Limb (tissue), 2 donors: ENCODE results near the gene PARP9.

Source experiments
- DNase-seq, 2 donors: peaks; one replicate each; pipeline ENCODE4 v3.0.0-alpha.2; 2016; ENCODE audit errors: extremely low spot score in 2 of 2

PARP9 gene

GRCh38 chr3:122564155-122564912 lies at the start of gene PARP9, which contains the start of gene DTX3L:
TSS of gene PARP9 (minus strand) at chr3:122564300. CDS start at chr3:122559620, 4,680 bp downstream.
TSS of gene DTX3L (plus strand) at chr3:122564338. CDS start at chr3:122564427, 89 bp downstream.
- peak; percentile 60 to 76 for DNase-seq

- no peak for DNase-seq
Observed at GRCh38 chr3:122612696-122613095, 48.6 kb upstream of the PARP9 start.

- no peak for DNase-seq
Observed at GRCh38 chr3:122609798-122610559, 45.9 kb upstream of the PARP9 start.

- no peak for DNase-seq
Observed at GRCh38 chr3:122608916-122609315, 44.8 kb upstream of the PARP9 start.

DNA sequence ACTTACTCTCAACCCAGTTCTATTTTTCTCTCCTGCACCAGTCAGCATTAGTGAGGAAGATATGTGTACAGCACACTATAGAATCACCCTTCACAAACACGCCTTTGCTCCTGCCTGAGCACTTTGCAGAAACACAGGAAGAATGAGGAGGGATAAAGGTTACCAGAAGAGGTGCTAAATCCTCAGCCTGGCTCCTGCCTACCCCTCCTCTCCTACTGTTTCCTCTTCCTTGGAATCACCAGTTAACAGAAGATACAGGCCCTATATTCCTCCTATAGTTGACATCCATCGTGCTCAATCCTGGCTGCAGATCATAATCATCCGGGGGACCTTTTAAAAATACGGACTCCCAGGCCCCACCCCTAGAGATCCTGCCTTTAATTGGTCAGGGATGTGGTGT lies 42.2 kb upstream of the PARP9 start:
- no peak for DNase-seq

- no peak for DNase-seq
Observed at GRCh38 chr3:122603056-122603455, 39.0 kb upstream of the PARP9 start.

DNA sequence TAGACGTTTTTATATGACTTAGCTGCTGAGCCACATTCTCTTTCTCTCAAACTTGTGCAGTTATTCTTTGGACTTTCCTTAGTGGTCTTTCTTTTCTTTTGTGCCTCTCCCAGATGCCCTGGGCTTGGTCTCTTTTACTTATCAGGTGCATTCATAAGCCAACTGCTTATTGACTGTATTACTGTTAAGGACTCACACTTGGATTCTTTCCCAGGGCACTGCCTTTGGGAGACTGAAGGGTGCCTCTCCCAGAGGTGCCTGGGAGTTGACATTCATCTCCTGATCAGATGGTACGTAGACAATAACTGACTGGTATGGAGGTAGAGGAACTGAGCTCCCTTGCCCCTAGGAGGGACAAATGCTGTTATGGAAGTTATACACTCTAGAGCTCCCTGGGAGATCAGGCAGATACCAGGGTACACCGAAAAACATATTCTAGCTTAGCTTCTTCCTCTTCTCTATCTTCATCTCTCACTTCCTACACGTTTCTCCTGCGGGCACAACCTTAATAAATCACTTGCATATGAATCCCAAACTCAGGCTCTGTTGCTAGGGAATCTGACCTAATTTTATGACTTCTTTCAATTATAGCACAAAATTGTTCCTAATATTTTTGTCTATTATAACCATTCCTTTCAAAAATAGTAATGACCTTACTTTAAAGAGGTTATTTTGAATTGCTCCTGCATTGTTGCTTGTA lies 38.1 kb upstream of the PARP9 start:
- no peak for DNase-seq

- no peak for DNase-seq
Observed at GRCh38 chr3:122598556-122598955, 34.5 kb upstream of the PARP9 start.

DNA sequence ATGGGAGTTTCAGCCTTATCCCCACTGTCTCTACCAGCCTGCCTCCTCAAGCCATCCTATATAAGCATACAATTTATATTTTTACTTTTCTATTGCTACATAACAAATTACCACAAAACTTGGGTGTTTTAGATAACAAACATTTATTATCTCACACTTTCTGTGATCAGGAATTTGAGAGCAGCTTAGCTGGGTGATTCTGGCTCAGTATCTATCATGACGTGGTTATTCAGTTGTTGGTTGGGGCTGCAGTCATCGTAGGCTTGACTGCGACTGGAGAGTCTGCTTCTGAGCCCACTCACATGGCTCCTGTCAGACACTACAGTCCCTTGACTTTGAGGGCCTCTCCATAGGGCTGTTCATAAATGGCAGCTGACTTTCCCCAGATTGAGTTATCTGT lies 34.1 kb upstream of the PARP9 start:
- no peak for DNase-seq

- DNase-seq, result no peak
Observed at GRCh38 chr3:122594025-122594424, 29.9 kb upstream of the PARP9 start.

- no peak for DNase-seq
Observed at GRCh38 chr3:122590610-122591009, 26.5 kb upstream of the PARP9 start.

- DNase-seq, result no peak
Observed at GRCh38 chr3:122589297-122589696, 25.2 kb upstream of the PARP9 start.

- no peak for DNase-seq
Observed at GRCh38 chr3:122587572-122587971, 23.5 kb upstream of the PARP9 start.

- no peak for DNase-seq
Observed at GRCh38 chr3:122586773-122587485, 22.8 kb upstream of the PARP9 start.

DNA sequence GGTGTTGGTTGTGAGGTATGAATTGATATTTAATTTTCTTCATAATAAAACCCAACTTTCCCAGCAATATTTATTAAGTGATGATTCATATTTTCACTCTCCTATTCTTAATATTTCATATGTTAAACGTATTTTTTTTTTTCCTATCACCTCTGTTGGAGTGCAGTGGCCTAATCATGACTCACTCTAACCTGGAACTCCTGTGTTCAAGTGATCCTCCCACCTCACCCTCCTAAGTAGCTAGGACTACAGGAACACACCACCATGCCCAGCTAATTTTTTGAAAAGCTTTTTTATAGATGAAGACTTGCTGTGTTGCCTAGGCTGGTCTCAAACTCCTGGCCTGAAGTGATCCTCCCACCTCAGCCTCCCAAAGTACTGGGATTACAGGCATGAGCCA lies 22.0 kb upstream of the PARP9 start:
- DNase-seq, result no peak

DNA sequence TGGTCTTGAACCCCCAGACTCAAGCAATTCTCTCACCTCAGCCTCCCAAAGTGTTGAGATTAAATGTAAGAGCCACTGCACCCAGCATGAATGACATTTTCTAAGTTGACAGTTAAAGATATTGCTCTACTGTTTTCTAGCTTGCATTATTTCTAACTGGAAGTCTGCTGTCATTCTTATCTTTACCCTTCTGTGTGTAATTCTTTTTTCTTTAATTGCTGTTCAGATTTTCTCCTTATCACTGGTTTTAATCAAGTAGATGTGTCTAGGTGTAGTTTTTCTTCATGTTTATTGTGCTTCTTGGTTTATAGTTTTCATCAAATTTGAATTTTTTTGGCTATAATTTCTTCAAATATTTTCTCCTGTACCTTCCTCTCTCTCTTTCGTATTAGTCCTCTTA lies 18.3 kb upstream of the PARP9 start:
- DNase-seq, result no peak

DNA sequence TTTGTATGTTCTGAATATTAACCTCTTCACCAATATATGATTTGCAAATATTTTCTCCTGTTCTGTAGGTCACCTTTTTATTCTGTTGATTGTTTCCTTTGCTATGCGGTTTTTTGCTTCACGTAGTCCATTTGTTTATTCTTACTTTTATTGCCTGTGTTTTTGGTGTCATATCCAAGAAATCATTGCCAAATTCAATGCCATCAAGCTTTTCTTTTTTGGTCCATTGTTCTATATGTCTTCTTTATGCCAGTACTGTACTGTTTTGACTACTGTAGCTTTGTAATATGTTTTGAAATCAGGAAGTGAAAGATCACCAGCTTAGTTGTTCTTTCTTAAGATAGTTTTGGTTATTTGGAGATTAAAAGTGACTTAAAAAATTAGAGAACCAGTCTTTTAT lies 17.5 kb upstream of the PARP9 start:
- no peak for DNase-seq

GRCh38 chr3:122580470-122580869 lies 16.4 kb upstream of the PARP9 start:
- DNase-seq, result no peak

DNA sequence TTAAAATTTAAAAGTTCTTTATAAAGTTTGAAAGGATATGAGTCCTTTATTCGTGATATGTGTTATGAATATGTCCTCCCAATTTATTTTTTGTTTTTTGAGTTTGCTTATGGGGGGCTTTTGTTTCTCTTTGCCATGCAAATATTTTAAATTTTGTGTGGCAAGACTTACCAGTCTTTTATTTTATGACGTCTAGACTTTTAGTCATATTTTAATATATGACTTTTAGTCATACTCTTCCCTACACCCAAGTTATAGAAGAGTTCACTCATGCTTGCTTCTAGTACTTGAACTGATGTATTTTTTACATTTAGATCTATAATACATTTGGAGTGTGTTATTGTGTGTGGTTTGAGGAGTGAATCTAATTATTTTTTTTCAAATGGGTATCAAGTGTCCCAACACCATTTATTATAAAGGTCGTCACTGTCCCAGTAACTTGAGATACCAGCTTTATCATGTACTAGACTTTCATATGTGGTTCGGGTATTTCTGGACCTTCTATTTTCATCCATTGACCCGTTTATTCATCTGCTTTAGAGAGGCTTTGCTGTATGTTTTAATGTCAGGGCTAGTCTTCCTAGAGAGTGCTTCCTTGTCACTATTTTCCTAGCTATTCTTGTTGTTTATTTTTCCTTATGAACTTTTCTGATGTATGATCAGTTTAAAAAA lies 14.1 kb upstream of the PARP9 start:
- no peak for DNase-seq

DNA sequence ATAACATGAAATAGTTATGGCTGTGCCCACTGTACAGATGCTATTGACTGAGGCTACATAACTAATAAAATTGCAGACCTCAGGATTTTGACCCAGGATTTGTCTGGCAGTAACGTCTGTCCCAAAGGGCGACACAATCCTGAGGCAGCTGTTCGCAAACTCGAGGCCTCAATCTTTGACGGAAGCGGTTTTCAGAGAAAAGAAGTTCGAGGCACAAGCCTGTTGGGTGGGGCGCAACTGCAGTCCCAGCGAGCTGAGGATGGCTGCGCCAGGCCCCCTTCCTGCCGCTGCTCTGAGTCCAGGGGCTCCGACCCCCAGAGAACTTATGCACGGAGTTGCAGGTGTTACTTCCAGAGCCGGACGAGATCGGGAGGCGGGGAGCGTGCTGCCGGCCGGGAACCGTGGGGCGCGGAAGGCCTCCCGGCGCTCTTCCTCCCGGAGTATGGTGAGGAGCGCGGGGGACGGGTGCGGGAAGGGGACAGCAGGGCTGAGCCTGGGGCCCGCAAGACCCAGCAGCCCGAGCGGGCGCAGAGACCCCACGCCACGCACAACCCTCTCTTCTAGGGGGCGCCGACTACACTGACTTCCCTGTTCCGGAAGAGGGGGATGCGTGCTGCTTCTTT lies 13.4 kb upstream of the PARP9 start, which contains the start of gene PARP15:
TSS of gene PARP15 (plus strand) at position 242 of the 623 bp plus-strand sequence. CDS start at position 260, 18 bp downstream.
- DNase-seq, result peak in 1 of 2 donors; percentile 38
